Psoas muscle (tissue), 8 donors: Measurements from ENCODE around the gene NPR3. TPM values are rescaled to one million over a fixed set of nuclear protein-coding genes. Genes with fewer than 3 reads are reported as not detected.
"Not testable (repeated sequence)": the region's sequence is repeated elsewhere in the genome, so short reads cannot be mapped to it uniquely, and the experiment has no call there.

Experiments used
- ATAC-seq, 4 donors: fragments of 200-7000 bp; cut with Tn5 transposase; one replicate each; pipeline ENCODE4 v1.9.1; 2020; ENCODE audit warnings: moderate library complexity in 3 of 4, mild to moderate bottlenecking in 2 of 4
- DNase-seq, 2 donors: peaks; one replicate each; pipeline ENCODE4 v3.0.0-alpha.2; 2020
- H3K27ac ChIP-seq: fragments of 200-600 bp; one replicate; pipeline ENCODE4 v1.8.0; 2022
- H3K27me3 ChIP-seq, 3 donors: fragments of 200-600 bp in 1 of 3; one replicate each; pipeline versions ENCODE4 v1.6.1 to v1.8.0; 2013 to 2022; ENCODE audit warnings: low read length in 2 of 3, mild to moderate bottlenecking in 2 of 3, moderate library complexity in 1 of 3; ENCODE audit not compliant: insufficient read depth in 3 of 3
- H3K36me3 ChIP-seq, 2 donors: fragments of 200-600 bp in 1 of 2; one replicate each; pipeline versions ENCODE4 v1.6.1 to v1.8.0; 2013 to 2022; ENCODE audit warnings: low read depth in 1 of 2, mild to moderate bottlenecking in 1 of 2, moderate library complexity in 1 of 2; ENCODE audit not compliant: insufficient read depth in 1 of 2
- H3K4me1 ChIP-seq: fragments of 200-600 bp; one replicate; pipeline ENCODE4 v1.8.0; 2022
- H3K4me3 ChIP-seq: fragments of 200-600 bp; one replicate; pipeline ENCODE4 v1.8.0; 2022; ENCODE audit warnings: mild to moderate bottlenecking
- H3K9me3 ChIP-seq: fragments of 200-600 bp; one replicate; pipeline ENCODE4 v1.8.0; 2022
- CTCF ChIP-seq: fragments of 200-600 bp; IDR thresholded peaks from one replicate; pipeline ENCODE4 v1.8.0; 2022; ENCODE audit warnings: antibody characterized with exemption
- WGBS, 3 donors: extraction: QIAGEN DNeasy Blood & Tissue Kit; methylation state at CpG; one replicate each; pipeline versions ENCODE4 v1.1.6 to v1.1.7; 2013; 5-methylcytosine and 5-hydroxymethylcytosine counted together
- intact Hi-C, 2 donors: fragments of 100-400 bp; cut with DNase I; formaldehyde crosslinking; loops; one replicate each; pipeline versions ENCODE4 v1.11.0 to v1.14.2; 2022
- polyA plus RNA-seq, 3 donors: library from polyadenylated mRNA; stranded (reverse); fragments of 200-250 nt; gene quantifications; one replicate each; pipeline ENCODE4 v1.2.3, GENCODE V29; 2013
- total RNA-seq, 4 donors: library from RNA; stranded (reverse); fragmentation: NEBNext Ultra II Directional in 2 of 4; extraction: Animal tissue kit (Norgen Biotek cat#: 25700) in 2 of 4; gene quantifications; one replicate each; pipeline versions ENCODE4 v1.2.1 to v1.2.4, GENCODE V29; 2021 to 2023
- donor health status: healthy with polysubstance abuse.
- donor health status: DM: no; HTN: no; CAD: no; lungs with moderate emphysema.
- donor health status: Bipolar disorder and iron deficiency.
- donor health status: healthy.
- donor health status: DM: yes; HTN: yes; CAD: no.
- donor health status: DM: no; HTN: no; CAD: no.
- donor health status: DM: no; HTN: no; CAD: no.
- donor health status: DM: yes; HTN: yes; CAD: no.

The NPR3 gene
- total and polyA plus RNA-seq, 7 donors: 1.6 to 44.2 (median 10.5) TPM

DNA sequence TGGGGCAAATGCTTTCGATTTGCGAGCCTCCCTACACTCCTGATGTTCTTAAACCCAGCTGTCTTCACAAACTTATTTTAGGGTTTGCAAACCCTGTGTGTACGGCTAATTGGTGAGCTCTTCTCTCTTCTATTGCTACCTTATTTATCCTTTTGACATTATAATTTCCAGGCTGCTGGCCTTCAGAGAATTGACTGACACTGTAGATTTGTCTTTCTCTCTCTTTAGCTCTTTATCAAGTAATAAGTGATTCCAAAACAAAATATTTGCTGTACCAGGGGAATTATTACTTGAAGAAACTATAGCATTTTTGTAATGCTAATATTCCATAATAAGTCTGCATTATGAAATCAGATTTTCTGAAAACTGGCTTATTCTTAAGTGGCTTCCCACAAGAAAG, 92.5 kb downstream of the NPR3 start:
- no peak for ATAC-seq
- no peaks in the 10 kb centered on the region for H3K4me1 ChIP-seq
- no peaks in the 10 kb centered on the region for H3K9me3 ChIP-seq
- H3K4me3 ChIP-seq: no peak overlapping the region
- no peak overlapping the region for H3K27ac ChIP-seq
- WGBS, 3 donors: 70 to 73% (median 71%) methylated on average over 3 of the region's 3 CpGs
- DNase-seq: no peak
- TF ChIP-seq CTCF: no peak
- intact Hi-C loops: no loop called here
- H3K27me3 ChIP-seq: no peaks in the 10 kb centered on the region
- no peaks in the 10 kb centered on the region for H3K36me3 ChIP-seq

GRCh38 chr5:32805462-32805861, 94.3 kb downstream of the NPR3 start:
- H3K4me1 ChIP-seq, ATAC-seq, H3K4me3 ChIP-seq, H3K27ac ChIP-seq, H3K27me3 ChIP-seq, DNase-seq, H3K9me3 ChIP-seq, H3K36me3 ChIP-seq, intact Hi-C loops: not testable (repeated sequence)
- WGBS, 3 donors: 77 to 93% (median 92%) methylated on average over 1 of the region's 1 CpG

DNA sequence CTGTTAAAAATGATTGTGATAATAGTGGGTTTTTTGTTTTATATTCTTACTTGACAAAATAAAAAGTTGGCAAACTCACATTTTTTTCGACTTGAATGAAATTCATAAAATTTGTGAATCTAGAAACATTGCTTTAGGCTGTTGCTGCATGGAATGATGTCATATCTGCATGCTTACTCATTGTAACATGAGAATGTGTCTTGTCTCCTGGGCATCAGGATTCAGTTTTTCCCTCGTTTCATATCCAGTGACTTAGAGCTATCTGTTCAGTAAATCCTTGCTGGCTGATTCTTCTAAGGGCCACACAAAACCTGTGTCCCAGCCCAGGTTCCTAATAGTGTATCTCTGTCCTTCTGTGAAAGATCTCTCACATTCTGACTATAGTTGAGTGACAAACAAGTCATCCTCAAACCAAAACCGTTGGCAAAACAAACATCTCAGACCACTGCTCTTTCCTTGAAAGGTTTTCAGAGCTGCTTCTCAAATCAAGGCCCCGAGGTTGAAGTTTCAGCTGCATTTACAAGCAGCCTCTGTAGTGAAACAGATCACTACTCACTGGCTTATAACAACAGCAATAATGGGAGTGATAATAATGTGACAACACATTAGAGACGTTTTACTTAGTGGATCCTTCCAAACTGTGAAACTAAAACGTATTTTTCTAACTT, 95.0 kb downstream of the NPR3 start:
- Histone ChIP-seq H3K27ac (no peak overlapping the region), H3K27me3 (no peaks in the 10 kb centered on the region), H3K36me3 (no peaks in the 10 kb centered on the region), H3K9me3 (no peaks in the 10 kb centered on the region), H3K4me3 (no peak overlapping the region), H3K4me1 (no peaks in the 10 kb centered on the region)
- no peak for TF ChIP-seq CTCF
- intact Hi-C loops: no loop called here
- ATAC-seq: no peak
- no peak for DNase-seq
- 16 to 19% (median 17%) methylated on average over 6 of the region's 6 CpGs for WGBS, 3 donors

DNA sequence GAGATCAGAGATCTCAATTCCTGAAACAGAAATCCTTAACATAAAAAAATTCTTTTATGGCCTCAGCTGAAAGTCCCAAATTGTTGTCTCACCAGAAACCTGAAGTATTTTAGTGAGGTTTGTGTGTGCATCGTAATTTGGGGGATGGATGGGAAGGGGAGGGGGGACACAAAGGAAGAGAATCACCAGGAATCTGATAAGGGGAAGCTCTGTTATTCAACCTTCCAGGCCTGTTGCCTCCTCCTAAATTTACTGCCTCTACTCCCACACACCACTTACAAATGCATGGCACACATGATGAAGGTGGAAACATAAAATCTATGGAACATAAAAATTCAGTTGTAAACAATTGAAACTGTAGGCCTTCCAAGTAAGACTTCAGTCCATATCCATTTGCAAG, 97.7 kb downstream of the NPR3 start:
- ATAC-seq: no peak
- Histone ChIP-seq H3K27me3 (no peaks in the 10 kb centered on the region), H3K4me3 (no peak overlapping the region), H3K4me1 (no peaks in the 10 kb centered on the region), H3K36me3 (no peaks in the 10 kb centered on the region), H3K9me3 (no peaks in the 10 kb centered on the region), H3K27ac (no peak overlapping the region)
- DNase-seq: no peak
- intact Hi-C loops: no loop called here
- 72 to 93% (median 79%) methylated on average over 1 of the region's 1 CpG for WGBS, 3 donors
- TF ChIP-seq CTCF: no peak

GRCh38 chr5:32810804-32811203, 99.7 kb downstream of the NPR3 start:
- no peaks in the 10 kb centered on the region for H3K4me1 ChIP-seq
- ATAC-seq (peak; percentile 27 to 56 (median 54)), DNase-seq (no peak)
- no peak overlapping the region for H3K27ac ChIP-seq
- H3K27me3 ChIP-seq: no peaks in the 10 kb centered on the region
- intact Hi-C loops: no loop called here
- no peaks in the 10 kb centered on the region for H3K9me3 ChIP-seq
- WGBS, 3 donors: 19 to 24% (median 19%) methylated on average over 2 of the region's 2 CpGs
- TF ChIP-seq CTCF: no peak
- H3K4me3 ChIP-seq: no peak overlapping the region
- no peaks in the 10 kb centered on the region for H3K36me3 ChIP-seq
